SK-N-MC (cell line): Measurements from ENCODE around the gene SORBS1.

Experiments used
- EZH2 ChIP-seq: fragments of 200-600 bp; sonication (generic); IDR thresholded peaks from one replicate; pipeline ENCODE4 v1.6.1; 2017; ENCODE audit warnings: antibody characterized with exemption
- POLR2AphosphoS5 ChIP-seq: IDR thresholded peaks from 2 replicates; pipeline ENCODE4 v1.6.1; 2012; ENCODE audit warnings: mild to moderate bottlenecking, low read depth, low read length, borderline replicate concordance

DNA sequence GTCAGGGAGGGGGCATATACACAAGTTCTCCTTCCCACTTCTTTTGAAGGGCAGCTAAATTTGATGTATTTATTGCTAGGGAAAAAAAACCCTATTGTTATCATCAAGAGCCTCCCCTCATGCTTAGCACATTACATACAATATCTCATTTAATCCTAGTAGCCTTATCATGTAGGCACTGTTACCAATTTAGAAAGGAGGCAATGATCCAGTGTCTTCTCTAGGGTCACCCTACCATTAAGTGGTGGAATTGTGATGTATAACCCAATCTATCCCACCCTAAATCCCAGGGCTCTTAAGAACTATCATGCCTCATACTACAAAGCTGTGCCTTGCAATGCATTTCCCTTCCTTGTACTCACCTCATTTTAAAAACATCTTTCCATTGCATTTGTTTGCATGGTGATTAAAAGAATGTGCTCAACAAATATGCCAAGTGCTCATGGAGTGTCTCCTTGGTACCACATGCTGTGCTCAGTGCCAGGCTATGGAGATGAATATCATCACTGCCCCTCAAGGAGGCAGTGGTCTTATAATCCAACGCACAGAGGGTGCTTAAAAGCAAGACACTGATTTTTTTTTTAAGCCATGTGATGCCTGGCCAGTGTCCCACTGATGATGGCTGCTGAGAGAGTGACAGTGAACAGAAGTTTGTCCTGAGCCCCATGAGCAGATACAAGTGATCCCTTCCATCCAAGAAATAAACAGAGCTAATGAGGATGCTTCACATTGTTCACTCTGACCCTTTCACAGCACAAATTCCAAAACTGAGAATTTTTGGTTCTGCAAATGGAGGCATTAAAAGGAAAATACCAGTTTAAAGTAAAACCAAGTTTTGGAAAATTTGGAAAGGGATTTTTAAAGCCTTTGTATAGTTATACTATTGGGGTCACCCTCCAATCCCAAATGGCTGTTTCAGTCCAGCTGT is 98.2 kb downstream of the SORBS1 start:
- TF ChIP-seq EZH2 = no peak
- TF ChIP-seq POLR2AphosphoS5 = no peak
